ENCODE measurements around the gene WDR59.

DNA sequence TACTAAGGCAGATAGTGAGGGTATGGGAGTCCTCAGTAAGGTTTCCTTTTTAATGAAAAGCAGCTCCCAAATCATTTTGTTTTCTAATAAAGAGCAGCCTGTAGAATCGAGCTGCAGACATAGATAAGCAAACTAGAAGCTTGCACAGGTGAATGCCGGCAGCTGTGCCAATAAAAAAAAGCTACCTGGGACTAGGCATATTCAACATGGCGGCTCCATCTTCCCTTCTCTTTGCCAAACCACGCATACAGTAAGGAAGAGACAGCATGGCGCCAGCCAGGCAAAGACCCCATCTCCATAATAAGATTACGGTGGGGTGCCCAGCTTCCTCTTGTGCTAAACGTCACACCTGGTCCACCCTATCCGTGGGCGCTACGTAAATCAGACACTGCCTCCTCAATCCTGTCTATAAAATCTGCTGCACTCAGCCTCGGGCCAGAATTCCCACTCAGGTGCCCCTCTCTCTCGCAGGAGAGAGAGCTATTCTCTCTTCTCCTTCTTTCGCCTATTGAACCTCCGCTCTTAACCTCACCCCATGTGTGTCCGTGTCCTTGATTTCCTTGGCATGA lies 117.6 kb downstream of the WDR59 start:
- TF ChIP-seq POLR2AphosphoS5 (IDR thresholded peaks at IDR 0.05; ENCODE audit: low read depth) (no peak), EZH2 (IDR thresholded peaks at IDR 0.05; ENCODE audit: low read depth, unreplicated experiment) (no peak), ZNF331 (CRISPR knock-in tag; IDR thresholded peaks at IDR 0.05; ENCODE audit: low read depth) (no peak), CREB1 (CRISPR knock-in tag; IDR thresholded peaks at IDR 0.05; ENCODE audit: low read depth) (no peak), EZH2phosphoT487 (IDR thresholded peaks at IDR 0.05; ENCODE audit: unreplicated experiment) (no peak), JUNB (IDR thresholded peaks at IDR 0.05; ENCODE audit: unreplicated experiment) (no peak), NANOG (IDR thresholded peaks at IDR 0.05; ENCODE audit: borderline replicate concordance) (no peak), STAT1 (IDR thresholded peaks at IDR 0.05; ENCODE audit: unreplicated experiment) (no peak)
- TF ChIP-seq, protein P1, sequence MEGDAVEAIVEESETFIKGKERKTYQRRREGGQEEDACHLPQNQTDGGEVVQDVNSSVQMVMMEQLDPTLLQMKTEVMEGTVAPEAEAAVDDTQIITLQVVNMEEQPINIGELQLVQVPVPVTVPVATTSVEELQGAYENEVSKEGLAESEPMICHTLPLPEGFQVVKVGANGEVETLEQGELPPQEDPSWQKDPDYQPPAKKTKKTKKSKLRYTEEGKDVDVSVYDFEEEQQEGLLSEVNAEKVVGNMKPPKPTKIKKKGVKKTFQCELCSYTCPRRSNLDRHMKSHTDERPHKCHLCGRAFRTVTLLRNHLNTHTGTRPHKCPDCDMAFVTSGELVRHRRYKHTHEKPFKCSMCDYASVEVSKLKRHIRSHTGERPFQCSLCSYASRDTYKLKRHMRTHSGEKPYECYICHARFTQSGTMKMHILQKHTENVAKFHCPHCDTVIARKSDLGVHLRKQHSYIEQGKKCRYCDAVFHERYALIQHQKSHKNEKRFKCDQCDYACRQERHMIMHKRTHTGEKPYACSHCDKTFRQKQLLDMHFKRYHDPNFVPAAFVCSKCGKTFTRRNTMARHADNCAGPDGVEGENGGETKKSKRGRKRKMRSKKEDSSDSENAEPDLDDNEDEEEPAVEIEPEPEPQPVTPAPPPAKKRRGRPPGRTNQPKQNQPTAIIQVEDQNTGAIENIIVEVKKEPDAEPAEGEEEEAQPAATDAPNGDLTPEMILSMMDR (conservative IDR thresholded peaks at IDR 0.05; ENCODE audit: low read depth in 2 of 2), result no peak
- TF ChIP-seq, protein P2, sequence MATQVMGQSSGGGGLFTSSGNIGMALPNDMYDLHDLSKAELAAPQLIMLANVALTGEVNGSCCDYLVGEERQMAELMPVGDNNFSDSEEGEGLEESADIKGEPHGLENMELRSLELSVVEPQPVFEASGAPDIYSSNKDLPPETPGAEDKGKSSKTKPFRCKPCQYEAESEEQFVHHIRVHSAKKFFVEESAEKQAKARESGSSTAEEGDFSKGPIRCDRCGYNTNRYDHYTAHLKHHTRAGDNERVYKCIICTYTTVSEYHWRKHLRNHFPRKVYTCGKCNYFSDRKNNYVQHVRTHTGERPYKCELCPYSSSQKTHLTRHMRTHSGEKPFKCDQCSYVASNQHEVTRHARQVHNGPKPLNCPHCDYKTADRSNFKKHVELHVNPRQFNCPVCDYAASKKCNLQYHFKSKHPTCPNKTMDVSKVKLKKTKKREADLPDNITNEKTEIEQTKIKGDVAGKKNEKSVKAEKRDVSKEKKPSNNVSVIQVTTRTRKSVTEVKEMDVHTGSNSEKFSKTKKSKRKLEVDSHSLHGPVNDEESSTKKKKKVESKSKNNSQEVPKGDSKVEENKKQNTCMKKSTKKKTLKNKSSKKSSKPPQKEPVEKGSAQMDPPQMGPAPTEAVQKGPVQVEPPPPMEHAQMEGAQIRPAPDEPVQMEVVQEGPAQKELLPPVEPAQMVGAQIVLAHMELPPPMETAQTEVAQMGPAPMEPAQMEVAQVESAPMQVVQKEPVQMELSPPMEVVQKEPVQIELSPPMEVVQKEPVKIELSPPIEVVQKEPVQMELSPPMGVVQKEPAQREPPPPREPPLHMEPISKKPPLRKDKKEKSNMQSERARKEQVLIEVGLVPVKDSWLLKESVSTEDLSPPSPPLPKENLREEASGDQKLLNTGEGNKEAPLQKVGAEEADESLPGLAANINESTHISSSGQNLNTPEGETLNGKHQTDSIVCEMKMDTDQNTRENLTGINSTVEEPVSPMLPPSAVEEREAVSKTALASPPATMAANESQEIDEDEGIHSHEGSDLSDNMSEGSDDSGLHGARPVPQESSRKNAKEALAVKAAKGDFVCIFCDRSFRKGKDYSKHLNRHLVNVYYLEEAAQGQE (IDR thresholded peaks at IDR 0.05; ENCODE audit: unreplicated experiment), result no peak
- TF ChIP-seq, protein P3, sequence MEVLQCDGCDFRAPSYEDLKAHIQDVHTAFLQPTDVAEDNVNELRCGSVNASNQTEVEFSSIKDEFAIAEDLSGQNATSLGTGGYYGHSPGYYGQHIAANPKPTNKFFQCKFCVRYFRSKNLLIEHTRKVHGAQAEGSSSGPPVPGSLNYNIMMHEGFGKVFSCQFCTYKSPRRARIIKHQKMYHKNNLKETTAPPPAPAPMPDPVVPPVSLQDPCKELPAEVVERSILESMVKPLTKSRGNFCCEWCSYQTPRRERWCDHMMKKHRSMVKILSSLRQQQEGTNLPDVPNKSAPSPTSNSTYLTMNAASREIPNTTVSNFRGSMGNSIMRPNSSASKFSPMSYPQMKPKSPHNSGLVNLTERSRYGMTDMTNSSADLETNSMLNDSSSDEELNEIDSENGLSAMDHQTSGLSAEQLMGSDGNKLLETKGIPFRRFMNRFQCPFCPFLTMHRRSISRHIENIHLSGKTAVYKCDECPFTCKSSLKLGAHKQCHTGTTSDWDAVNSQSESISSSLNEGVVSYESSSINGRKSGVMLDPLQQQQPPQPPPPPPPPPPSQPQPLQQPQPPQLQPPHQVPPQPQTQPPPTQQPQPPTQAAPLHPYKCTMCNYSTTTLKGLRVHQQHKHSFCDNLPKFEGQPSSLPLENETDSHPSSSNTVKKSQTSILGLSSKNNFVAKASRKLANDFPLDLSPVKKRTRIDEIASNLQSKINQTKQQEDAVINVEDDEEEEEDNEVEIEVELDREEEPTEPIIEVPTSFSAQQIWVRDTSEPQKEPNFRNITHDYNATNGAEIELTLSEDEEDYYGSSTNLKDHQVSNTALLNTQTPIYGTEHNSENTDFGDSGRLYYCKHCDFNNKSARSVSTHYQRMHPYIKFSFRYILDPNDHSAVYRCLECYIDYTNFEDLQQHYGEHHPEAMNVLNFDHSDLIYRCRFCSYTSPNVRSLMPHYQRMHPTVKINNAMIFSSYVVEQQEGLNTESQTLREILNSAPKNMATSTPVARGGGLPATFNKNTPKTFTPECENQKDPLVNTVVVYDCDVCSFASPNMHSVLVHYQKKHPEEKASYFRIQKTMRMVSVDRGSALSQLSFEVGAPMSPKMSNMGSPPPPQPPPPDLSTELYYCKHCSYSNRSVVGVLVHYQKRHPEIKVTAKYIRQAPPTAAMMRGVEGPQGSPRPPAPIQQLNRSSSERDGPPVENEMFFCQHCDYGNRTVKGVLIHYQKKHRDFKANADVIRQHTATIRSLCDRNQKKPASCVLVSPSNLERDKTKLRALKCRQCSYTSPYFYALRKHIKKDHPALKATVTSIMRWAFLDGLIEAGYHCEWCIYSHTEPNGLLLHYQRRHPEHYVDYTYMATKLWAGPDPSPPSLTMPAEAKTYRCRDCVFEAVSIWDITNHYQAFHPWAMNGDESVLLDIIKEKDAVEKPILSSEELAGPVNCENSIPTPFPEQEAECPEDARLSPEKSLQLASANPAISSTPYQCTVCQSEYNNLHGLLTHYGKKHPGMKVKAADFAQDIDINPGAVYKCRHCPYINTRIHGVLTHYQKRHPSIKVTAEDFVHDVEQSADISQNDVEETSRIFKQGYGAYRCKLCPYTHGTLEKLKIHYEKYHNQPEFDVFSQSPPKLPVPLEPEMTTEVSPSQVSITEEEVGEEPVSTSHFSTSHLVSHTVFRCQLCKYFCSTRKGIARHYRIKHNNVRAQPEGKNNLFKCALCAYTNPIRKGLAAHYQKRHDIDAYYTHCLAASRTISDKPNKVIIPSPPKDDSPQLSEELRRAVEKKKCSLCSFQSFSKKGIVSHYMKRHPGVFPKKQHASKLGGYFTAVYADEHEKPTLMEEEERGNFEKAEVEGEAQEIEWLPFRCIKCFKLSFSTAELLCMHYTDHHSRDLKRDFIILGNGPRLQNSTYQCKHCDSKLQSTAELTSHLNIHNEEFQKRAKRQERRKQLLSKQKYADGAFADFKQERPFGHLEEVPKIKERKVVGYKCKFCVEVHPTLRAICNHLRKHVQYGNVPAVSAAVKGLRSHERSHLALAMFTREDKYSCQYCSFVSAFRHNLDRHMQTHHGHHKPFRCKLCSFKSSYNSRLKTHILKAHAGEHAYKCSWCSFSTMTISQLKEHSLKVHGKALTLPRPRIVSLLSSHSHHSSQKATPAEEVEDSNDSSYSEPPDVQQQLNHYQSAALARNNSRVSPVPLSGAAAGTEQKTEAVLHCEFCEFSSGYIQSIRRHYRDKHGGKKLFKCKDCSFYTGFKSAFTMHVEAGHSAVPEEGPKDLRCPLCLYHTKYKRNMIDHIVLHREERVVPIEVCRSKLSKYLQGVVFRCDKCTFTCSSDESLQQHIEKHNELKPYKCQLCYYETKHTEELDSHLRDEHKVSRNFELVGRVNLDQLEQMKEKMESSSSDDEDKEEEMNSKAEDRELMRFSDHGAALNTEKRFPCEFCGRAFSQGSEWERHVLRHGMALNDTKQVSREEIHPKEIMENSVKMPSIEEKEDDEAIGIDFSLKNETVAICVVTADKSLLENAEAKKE (CRISPR knock-in tag; IDR thresholded peaks at IDR 0.05), result no peak
